Left hindlimb (tissue), 1 donor: ENCODE results near the gene FOXC1.

ENCODE experiments used
- DNase-seq: peaks from one replicate; pipeline ENCODE4 v3.0.0-alpha.2; 2018

The FOXC1 gene

DNA sequence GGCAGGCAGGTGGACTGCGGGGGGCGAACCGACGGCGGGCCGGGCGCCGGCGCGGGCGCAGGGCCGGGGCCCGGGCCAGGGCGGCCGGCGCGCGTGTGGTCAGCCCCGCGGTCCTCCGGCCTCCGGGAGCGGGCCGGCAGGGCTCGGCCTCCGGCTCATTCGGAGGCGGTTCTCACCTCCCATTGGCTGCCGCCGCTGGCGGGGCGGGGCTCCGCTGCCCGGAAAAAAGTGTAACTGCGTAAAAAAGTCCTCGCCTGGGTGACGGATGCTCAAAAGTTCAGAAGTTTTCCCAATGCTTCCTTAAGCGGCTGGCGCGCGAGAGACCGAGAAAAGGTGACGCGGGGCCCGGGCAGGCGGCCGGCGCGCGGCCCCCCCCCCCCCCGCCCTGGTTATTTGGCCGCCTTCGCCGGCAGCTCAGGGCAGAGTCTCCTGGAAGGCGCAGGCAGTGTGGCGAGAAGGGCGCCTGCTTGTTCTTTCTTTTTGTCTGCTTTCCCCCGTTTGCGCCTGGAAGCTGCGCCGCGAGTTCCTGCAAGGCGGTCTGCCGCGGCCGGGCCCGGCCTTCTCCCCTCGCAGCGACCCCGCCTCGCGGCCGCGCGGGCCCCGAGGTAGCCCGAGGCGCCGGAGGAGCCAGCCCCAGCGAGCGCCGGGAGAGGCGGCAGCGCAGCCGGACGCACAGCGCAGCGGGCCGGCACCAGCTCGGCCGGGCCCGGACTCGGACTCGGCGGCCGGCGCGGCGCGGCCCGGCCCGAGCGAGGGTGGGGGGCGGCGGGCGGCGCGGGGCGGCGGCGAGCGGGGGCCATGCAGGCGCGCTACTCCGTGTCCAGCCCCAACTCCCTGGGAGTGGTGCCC lies at the start of gene FOXC1:
FOXC1 (plus strand) TSS at position 268 of the 849 bp plus-strand sequence; CDS start at position 799, 531 bp downstream.
- peak; percentile 95 for DNase-seq

DNA sequence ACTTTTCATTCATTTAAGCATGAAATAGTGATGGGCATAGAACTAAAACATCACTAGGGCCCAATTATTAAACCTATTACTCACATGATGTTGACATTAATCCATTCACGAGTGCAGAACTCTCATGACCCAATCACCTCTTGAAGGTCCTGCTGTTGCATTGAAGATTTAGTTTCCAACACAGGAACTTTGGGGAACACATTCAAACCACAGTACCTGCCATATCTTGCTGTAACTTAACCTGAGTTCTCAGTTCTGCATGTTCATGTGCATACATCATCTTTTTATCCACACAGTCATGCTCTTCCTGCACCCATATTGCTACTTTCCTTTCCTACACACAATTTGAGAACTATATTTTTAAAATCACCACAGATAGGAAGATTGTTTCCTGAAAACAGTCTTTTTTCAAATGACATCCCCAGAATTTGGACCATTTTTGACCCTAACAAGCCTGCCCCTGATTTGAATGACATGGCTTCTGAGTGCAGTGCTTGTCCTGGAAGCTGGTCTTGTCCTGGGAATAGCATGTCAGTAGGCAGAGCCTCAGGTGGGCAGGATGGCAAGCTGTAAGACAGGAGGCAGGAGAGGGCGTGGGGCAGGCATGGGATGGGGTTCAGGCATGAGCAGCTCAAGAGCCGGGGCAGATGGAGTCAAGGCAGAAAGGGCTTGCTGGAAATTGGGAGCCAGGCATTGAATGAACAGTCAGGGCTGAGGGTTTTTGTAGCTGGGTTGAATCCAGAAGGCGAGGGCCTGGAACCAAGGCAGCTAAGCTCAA lies 49.2 kb upstream of the FOXC1 start:
- no peak for DNase-seq

DNA sequence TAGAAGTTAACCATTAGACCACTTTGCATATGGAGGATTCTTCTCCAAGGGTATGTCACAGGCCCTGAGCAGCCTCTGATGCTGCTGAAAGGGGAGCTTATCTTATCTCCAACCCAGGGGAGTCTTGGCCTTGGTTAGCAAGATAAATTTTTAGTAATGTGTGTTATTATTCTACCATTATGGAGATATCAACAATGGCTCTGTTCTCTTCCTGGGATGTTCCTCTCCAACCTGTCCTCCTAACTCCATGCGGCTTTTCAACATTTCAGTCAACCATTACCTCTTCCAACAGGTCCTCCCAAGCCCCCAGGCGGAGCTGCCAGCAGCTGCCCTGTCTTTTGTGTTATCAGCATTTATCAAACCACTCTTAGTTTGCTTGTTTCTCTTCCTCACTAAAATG lies 48.4 kb upstream of the FOXC1 start:
- no peak for DNase-seq

DNA sequence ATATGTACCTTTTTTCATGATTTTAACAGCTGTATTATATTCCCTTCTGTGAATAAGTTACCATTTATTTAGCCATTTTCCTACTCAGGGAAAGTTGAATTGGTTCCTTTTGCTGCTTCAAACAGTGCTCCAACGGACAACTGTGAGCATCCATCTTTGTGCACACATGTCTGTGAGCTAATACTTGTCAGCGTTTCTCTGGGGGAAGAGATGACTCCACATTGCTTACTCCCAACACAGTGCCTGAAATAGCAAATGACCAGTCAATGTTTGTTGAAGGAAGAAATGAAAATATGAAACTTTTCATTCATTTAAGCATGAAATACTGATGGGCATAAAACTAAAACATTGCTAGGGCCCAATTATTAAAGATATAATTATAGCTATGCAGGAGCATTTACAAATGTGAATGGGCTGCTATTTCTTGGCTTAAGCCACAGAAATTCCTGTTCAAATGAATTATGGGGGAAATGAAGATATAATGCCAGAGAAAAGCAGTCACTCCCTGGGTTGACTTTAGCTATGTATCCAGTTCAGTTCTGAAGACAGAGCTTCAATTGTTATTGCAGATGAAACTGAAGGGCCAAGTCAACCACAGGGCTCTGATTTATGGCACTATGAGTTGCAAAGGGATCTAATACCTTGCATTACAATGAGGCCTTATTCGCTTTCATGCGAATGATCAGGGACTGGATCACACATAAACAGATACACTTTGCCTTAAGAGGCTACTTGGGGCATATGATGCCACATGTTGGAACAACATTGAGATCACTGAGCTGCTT lies 47.4 kb upstream of the FOXC1 start:
- DNase-seq = no peak

DNA sequence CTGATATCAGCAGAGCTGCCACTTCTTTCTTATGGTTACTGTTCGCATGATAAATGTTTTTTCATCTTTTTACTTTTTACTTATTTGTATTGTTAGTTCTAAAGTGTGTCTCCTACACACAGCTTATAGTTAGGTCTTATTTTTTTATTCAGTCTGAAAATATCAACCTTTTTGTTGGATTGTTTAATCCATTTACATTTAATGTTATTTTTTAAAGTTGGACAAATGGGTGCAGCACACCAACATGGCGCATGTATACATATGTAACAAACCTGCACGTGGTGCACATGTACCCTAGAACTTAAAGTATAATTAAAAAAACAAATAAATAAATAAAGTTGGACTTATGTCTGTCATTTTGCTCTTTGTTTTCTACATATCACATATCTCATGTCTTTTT lies 40.3 kb upstream of the FOXC1 start:
- no peak for DNase-seq

DNA sequence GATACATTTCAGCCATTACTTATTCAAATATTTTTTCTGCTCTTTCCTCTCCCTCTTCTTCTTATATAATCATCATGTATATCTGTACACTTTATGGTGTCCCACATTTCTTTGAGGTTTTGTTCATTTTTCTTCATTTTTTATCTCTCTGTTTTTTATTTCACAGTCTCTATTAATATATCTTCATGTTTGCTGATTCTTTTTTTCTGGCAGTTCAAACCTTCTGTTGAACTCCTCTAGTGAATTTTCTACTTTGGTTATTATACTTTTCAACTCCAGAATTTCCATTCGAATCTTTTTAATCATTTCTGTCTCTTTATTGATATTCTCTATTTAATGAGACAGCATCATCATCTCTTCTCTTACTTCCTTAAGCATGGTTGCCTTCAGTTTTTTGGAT lies 38.9 kb upstream of the FOXC1 start:
- no peak for DNase-seq

DNA sequence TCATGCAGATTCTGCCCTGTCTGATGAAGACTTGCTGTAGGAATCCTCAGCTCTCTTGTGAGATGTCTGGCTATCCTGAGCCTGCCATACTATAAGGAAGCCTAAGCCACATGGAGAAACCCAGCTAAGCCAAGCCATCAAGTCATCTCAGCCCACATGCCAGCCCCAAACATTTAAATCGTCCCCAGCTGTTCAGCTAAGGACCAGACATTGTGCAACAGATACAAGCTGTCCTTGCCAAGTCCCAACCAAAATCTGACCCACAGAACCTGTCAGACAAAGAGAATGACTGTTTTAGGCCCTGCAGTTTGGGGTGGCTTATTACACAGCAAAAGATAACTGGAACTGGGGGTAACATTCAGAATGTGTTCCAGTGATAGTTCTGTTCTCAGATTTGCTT lies 36.8 kb upstream of the FOXC1 start:
- DNase-seq = no peak

DNA sequence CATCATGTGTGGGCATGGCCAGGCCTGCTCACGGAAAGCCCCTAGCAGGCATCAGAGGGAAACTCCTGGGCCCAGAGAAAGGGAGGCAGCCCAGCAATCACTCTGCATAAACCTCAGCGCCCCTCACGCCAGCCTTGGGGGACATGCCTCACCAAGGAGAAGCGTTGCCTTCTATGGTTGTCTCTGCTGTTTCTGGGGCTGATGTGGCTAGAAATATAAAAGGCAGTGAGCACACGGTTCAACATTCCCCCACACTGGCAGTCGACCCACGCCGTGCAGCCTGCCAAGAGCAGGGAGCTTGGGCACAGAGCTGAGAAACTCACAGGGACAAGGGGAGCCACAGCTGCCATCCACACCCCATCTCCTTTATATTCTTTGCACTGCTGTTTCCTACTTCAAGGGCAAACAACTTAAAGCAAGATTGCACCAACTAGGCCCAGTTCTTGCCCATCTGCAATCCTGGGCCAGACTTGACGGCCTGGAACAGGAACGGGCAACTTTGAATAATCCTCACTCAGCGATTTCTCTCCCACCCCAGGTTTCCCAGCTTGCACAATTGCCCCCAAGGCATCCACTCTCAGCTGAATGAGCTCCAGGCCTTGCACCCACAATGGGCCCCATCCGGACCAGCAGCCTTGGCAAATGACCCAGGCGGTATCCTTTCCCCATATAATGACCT lies 35.5 kb upstream of the FOXC1 start:
- no peak for DNase-seq

DNA sequence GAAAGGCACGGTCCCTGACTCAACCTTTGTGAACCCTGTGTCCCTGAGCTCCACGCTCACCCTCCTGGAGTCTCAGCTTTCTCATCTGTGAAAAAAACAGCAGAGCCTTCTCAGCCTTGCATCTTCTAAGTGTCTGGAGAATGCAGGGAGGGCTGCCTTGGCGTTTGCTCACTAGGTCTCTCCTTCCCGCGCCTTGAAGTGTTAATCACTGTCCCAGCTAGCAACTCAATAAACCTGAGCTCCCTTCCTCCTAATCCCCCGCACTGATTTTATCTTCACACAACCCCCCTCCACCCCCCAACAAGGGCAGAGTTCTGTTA lies 34.9 kb upstream of the FOXC1 start:
- no peak for DNase-seq

DNA sequence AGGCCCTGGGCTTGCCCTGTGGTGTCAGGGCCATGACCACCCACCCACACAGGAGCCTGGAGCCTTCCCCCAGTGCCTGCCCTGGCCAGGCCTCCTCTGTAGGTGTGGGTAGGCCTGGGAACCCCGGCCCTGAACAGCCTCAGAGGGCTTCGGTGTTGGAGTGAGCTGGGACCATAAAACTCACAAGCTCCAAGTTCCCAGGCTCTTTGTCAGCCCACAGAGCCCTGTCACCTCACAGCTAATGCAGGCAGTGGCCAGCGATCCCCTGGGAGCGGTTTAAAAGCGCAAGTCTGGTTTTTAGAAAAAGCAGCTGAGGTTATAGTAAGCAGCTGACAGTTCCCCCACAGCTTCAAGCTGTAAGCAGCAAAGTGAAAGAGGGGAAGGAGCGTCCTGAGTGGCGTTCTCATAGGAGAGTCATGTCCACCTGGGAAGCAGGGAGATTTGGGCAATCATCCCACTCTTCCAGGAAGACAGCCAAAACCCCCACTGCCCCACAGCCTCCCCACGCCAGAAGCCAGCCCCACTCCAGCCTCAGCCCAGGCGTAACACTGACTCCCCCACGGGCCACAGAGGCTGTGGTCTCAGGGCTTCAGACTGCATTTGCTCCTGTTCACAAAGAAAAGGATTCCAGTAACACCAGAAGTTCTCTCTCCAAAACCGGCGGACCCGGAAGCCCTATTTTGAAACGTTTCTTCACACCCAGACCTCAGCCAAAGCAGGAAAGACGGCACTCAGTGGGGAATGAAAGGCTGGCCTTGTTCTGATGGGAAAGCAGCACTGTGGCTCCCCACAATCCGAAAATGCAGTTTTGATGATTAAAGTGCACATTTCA lies 34.3 kb upstream of the FOXC1 start:
- peak; percentile 77 for DNase-seq

DNA sequence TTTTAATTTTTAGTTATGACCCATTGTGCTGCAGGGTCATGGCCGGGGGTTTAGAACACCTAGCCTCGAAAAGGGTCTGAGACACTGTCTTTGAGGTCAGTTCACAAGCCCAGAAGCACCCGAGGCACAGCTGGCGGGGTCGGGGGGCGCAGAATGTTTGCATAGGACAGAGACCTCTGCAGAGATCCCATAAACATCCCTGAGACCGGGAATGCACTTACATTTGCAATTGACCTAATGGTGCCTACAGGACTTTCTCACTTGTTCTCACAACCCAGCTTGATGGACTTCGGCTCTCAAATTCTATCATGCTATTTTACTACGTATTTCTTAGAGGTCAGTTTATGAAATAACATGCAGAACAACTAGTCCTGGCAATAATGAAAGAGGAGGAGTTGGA lies 33.5 kb upstream of the FOXC1 start:
- no peak for DNase-seq

DNA sequence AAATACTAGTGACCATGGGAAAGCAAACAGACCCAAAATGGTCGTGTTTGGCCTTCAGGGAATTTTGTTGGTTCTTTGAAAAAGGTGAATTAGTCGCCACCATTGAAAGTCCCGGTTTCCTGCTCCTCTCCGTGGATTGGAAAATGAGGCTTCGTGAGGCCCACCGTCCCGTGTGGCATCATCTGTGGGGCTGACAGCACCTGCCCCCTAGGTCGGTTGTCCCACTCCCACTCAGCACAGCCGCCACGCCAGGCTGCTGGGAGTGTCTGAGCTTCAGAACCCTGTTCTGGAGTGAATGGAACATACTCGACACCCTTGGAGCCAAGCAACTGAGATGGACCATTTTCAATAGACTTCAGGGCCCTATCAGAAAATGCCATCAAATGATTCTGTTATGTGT lies 33.0 kb upstream of the FOXC1 start:
- no peak for DNase-seq

DNA sequence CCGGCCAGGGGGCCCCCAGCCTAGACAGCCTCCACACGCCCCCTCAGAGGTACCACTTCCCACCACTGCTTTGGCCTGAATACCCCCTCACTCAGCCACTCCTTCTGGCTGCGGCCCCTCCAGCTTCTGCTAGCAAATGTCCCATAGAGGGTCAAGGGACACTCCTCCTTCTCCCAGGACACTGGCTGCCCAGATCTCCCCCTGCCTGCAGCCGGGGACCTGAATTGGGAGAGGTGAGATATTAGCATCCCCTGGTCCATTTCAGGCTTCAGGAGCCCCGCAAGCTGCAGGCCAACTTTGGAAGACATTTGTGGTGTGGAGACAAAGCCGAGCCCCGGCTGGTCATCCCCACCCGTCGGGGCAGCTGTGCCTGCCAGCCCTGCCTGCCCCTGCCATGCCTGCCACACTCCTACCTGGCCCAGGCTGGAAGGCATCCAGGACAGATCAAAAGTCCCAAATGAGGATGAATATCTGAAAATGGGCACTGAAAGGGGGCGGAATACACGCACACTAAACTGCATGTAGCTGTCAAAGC lies 32.5 kb upstream of the FOXC1 start:
- no peak for DNase-seq

DNA sequence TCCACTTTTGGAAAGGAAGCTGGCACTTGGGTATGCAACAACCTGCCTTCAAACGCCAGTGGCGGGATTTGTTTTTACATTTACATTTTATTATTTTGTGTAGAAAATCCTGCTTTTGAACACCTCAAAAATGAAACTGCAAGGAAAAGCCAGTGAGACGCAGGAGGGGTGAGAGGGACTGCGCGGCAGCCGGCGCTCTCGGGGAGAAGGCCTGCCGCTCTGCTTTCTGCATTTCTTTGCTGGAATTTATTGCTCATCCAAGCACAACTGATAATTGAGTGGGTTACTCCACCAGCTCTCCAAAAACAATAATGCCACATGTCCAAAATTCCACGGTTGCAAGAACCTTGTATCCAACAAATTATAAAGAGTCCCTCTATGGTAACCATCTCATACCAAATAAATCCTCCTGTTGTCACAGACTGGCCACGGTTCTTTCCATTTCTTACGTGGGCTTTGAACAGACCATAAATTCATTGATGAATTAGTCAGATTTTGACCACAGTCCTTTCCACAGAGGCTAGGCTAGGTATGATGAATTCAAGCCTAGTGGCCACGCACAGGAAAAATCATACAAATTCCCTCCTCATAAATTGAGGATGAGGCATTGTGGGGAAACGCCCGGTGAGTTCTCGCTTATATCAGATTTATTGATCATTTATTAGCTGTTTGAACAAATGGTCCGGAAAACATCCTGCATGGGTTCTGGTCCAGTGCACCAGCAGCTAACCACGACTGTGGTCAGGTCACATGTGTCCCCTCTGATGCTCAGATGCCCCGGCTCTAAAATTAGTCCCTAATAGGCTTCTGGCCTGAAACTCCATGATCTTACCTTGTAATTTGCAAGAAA lies 31.6 kb upstream of the FOXC1 start:
- no peak for DNase-seq

DNA sequence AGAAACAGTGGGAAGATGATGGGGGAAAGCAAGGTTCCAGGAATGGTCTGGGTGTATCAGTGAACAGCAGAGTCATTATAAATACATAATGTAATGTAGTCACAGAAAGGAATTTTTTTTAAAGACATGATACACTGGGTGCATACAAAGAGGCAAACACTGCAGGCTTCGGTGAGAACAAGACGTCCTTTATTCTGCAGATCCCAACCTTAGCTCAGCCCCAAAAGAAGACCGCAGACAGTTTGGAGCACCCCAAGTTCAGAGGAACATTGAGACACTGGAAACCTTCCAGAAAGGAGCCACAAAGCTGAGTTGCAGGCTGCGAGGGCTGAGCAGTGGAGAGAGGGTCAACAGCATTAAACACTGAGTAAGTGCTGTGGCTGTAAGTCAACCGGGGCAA lies 30.6 kb upstream of the FOXC1 start:
- DNase-seq = no peak

DNA sequence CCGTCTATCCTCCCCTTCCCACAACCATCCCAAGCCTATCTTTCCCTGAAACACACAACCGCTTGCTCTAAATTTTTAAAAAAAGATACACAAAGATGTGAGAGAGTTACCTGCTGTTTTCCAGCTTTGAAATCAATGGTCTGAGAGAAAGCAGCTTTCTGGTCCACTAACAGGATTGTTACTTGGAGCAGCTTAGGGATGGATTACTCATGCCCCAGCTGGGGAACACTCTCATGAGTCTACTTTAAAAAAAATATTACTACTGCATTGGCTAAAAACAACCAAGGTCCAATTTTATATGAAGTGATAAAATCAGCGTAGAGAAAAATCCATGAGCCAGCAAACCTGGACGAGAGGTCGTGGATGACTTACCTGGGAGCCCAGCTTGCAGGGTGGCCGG lies 29.6 kb upstream of the FOXC1 start:
- DNase-seq = no peak

DNA sequence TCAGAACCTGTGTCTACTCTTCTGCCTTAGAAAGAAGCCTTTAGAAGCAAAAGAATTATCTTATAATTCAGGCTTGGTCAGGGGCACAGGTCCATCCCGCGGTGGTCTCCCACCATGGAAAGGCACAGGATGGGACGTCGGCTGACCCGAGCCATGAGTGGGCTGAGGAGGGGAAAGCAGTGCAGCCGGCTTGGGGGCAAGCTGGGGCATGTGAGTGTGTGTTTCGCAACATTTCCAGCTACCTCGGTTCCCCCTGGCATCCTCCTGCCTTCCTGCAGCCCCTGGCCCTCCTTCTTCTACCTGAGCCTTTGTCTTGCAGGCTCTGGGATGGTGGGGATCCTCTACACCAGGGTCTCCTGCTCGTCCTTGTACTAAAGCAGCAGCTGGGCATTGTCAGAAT lies 29.1 kb upstream of the FOXC1 start:
- no peak for DNase-seq

DNA sequence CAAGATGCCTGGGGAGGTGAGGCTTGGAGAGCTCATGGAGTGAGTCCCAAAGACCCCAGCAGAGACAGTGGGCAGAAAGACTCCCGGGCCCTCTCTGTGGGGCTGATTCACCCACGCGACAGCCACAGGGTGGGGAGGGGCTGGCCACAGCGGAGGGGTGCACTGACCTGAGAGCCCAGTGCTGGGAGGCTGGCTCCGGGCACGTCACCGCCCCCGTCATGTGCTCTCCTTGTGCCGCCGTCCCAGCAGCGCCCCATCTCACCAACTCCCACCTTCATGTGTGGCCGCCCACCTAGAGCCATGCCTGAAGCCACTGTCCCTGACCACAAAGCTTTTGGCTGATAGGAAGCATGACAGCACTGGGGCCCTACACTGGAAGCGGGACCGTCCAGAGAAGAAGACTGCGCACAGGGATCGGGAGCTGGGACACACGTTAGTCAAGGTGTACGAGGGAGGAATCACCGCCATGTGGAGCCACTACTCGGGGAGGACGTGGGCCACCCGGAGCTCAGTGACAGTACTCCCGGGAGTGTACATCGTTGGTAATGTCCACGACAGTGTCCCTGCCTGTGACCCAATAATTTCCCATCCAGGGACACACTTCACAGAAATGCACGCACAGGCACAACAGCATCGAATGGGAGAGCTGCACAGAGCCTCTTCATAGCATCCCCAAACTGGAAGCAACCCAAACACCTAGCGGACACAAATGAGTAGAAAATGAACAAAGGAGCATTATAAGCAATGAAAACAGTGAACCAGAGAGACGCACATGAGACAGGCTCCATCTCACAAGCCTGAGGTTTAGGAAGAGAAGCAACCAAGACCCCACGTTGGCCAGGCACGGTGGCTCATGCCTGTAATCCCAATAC lies 28.4 kb upstream of the FOXC1 start:
- no peak for DNase-seq

DNA sequence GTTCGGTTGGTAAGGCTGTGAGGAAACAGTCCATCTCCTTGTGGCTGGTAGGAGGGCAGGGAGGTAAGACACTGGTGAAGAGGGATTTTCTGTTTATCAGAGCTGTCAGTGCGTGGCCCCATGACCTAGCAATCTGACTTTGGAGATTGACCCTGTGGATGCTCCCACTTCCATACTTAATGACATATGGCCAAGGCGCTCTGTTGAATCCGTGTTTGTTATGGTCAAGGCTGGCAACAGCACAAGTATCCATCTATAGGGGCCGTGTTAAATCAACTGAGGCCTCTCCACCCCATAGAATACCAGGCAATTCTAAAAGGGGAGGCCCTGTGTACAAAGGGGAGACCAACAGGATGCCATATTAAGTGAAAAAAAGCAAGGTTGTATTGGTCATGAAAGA lies 25.6 kb upstream of the FOXC1 start:
- no peak for DNase-seq
